ENCODE results near the gene SKAP2. TPM values are rescaled to one million over a fixed set of nuclear protein-coding genes. Genes with fewer than 3 reads are reported as not detected.

Gene SKAP2
- total RNA-seq, 1 experiment from 2014 or later: 3.2 TPM

DNA sequence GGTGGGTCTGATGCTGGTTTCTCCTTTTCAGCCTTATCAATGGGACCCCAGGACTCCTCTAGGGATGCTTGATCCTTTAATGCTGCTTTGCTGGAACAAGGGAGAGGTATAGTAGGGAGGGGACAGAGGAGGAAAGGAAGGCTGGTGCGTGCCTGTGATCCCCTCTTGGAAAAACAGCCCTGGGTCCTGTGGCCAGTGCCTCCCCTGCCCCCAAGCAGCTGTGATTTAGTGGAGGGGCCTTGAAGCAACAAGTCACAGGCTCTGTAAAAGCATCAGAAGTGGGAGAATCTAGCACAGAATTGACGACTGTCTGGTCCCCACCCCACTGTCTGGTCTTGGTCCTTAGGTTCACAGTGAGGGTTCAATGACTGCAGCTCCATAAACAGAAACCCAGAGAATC is 237.7 kb downstream of the SKAP2 start:
- H3K9me3 ChIP-seq (ENCODE audit: control insufficient read depth, low read depth, low read length): no peaks in the 10 kb centered on the region
- no peak overlapping the region for H2BK120ac ChIP-seq (ENCODE audit: low read depth, low read length, poor library complexity, severe bottlenecking)
- no peak overlapping the region for H2BK5ac ChIP-seq (ENCODE audit: insufficient read length, low read length)
- H3K4me2 ChIP-seq (ENCODE audit: insufficient read depth, insufficient read length, low read length): no peak overlapping the region
- no peak overlapping the region for H3K56ac ChIP-seq (ENCODE audit: insufficient read length, low read depth, low read length)
- no peaks in the 10 kb centered on the region for H4K20me1 ChIP-seq (ENCODE audit: control insufficient read depth, insufficient read depth, insufficient read length)
- H3T11ph ChIP-seq (ENCODE audit: low read length): no peak overlapping the region
- TF ChIP-seq, protein P1, sequence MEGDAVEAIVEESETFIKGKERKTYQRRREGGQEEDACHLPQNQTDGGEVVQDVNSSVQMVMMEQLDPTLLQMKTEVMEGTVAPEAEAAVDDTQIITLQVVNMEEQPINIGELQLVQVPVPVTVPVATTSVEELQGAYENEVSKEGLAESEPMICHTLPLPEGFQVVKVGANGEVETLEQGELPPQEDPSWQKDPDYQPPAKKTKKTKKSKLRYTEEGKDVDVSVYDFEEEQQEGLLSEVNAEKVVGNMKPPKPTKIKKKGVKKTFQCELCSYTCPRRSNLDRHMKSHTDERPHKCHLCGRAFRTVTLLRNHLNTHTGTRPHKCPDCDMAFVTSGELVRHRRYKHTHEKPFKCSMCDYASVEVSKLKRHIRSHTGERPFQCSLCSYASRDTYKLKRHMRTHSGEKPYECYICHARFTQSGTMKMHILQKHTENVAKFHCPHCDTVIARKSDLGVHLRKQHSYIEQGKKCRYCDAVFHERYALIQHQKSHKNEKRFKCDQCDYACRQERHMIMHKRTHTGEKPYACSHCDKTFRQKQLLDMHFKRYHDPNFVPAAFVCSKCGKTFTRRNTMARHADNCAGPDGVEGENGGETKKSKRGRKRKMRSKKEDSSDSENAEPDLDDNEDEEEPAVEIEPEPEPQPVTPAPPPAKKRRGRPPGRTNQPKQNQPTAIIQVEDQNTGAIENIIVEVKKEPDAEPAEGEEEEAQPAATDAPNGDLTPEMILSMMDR (conservative IDR thresholded peaks at IDR 0.05): no peak
- H2AFZ ChIP-seq (ENCODE audit: low read length): no peak overlapping the region
- no peak overlapping the region for H3K27ac ChIP-seq (ENCODE audit: insufficient read length, low read depth, low read length)
- H4K5ac ChIP-seq (ENCODE audit: insufficient read length, low read depth, low read length): no peak overlapping the region
- no peaks in the 10 kb centered on the region for H3K4me1 ChIP-seq (ENCODE audit: insufficient read depth, low read length)
- DNase-seq: no peak
- Mint-ChIP-seq H3K4me3 (no peak overlapping the region), H3K27ac (no peak overlapping the region), H3K36me3 (ENCODE audit: insufficient read depth in 1 of 3, low read depth in 3 of 3) (no peaks in the 10 kb centered on the region), H3K27me3 (ENCODE audit: low read depth) (no peaks in the 10 kb centered on the region), H3K4me1 (peaks cover 0 to 4% of the 10 kb centered on the region in 2 experiments; a peak in 1 of 4 replicates), H3K9me3 (no peaks in the 10 kb centered on the region)
- no peak overlapping the region for H3K4ac ChIP-seq (ENCODE audit: low read depth, low read length)
- WGBS (ENCODE audit: extremely low coverage, insufficient read length, low lambda C conversion rate): no CpG with 5 or more reads among the region's 2 CpGs
- H3K23me2 ChIP-seq (ENCODE audit: insufficient read length, low read depth, low read length, poor library complexity, severe bottlenecking): no peaks in the 10 kb centered on the region
- no peak overlapping the region for H2BK15ac ChIP-seq (ENCODE audit: low read depth, low read length)
- H3K14ac ChIP-seq (ENCODE audit: insufficient read depth, low read length): no peak overlapping the region
- H3K9ac ChIP-seq (ENCODE audit: extremely low read depth, insufficient read length, low read length): no peak overlapping the region
- no peak overlapping the region for H4K91ac ChIP-seq (ENCODE audit: insufficient read length, low read depth, low read length)
- H4K8ac ChIP-seq (replicated peaks; ENCODE audit: insufficient read length, low read depth, low read length): no peak overlapping the region
- no peaks in the 10 kb centered on the region for H3K79me1 ChIP-seq (ENCODE audit: insufficient read depth, low read depth, low read length, poor library complexity, severe bottlenecking)
- H3K23ac ChIP-seq (ENCODE audit: insufficient read length, low read depth, low read length): no peak overlapping the region
- no peaks in the 10 kb centered on the region for H3K79me2 ChIP-seq (ENCODE audit: insufficient read depth, low read length)
- no peak overlapping the region for H2BK12ac ChIP-seq (ENCODE audit: insufficient read length, low read depth, low read length)
- H2BK20ac ChIP-seq (ENCODE audit: low read depth, low read length, poor library complexity, severe bottlenecking): no peak overlapping the region
- no peaks in the 10 kb centered on the region for H3K27me3 ChIP-seq (ENCODE audit: insufficient read depth, low read length)
- no peak overlapping the region for H2AK5ac ChIP-seq (ENCODE audit: insufficient read length, low read length)
- H3K18ac ChIP-seq (ENCODE audit: insufficient read length, low read depth, low read length): no peak overlapping the region

Data from H9 (cell line).